GM18520 (cell line): ENCODE data around the gene LDLRAD4.

Source experiments
- ATAC-seq: cut with Tn5 transposase; IDR thresholded peaks from one replicate; pipeline ENCODE4 v1.9.1; 2021; ENCODE audit not compliant: unreplicated experiment

The LDLRAD4 gene

DNA sequence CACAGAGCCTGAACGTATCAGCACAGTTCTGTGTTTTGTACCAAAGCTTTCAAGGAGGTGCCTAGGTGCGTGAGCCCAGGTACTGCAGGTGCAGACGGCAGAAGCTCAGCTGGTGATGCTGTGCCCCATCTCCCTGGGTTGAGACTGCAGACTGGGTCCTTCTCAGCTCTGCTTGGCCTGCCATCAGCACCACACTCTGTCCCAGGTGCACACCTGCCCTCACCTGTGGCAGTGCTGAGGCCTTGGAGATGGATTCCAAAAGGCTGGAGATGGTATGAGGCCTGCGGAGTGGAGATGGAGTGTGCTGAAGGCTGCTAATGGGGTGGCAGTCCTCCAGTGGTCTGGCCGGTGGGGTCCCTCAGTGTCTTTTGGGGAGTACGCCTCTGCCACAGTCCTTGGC, 9.3 kb downstream of the LDLRAD4 start:
- ATAC-seq: no peak

DNA sequence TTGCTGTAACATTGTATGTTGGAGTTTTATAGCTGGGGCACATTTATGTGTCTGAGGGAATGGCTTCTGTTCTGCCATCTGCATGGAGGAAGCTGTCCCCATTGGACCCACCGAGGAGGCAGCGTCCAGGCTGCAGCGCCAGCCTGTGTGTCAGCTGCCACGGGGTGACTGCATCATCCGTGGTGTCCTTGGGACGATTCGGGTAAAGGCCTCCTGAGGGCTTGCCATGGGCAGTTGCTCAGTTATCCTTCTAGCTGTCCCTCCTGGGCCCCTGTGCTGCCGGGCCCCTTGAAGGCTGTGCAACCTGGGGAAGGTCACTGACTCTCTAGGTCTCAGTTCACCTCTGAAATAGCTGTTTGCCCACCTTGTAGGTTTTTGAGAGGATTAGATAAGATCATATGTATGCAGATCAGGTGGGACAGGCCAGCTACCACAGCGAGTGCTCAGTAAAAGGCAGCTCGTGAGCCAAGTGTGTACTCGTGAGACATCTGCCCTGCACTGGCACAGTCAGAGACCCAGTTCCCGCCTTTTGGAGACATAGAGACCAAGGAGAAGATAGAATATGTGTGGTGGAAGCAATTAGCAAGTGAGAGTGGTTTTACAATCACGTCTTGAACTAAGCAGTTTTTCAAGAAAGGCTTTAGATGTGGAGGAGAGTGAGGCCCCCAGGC, 10.6 kb downstream of the LDLRAD4 start:
- no peak for ATAC-seq

DNA sequence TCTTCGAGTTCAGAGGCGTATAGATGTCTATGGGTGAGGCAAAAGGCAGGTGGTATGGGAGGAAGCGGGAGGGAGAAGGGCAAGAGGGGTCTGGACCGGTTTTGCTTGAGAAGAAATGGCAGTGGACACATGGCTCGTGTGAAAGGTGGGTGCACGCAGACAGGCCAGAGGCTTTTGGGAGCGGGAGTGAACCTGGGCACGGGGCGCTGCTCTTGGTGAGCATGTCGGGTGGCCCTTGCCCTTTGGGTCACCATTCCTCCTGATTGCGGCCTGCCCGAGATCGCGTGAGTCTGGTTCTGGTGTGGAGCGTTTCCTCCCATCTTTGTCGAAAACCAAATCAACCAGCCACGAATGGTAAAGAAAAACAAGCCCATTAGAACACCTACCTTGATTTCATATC, 12.6 kb downstream of the LDLRAD4 start:
- ATAC-seq: no peak

DNA sequence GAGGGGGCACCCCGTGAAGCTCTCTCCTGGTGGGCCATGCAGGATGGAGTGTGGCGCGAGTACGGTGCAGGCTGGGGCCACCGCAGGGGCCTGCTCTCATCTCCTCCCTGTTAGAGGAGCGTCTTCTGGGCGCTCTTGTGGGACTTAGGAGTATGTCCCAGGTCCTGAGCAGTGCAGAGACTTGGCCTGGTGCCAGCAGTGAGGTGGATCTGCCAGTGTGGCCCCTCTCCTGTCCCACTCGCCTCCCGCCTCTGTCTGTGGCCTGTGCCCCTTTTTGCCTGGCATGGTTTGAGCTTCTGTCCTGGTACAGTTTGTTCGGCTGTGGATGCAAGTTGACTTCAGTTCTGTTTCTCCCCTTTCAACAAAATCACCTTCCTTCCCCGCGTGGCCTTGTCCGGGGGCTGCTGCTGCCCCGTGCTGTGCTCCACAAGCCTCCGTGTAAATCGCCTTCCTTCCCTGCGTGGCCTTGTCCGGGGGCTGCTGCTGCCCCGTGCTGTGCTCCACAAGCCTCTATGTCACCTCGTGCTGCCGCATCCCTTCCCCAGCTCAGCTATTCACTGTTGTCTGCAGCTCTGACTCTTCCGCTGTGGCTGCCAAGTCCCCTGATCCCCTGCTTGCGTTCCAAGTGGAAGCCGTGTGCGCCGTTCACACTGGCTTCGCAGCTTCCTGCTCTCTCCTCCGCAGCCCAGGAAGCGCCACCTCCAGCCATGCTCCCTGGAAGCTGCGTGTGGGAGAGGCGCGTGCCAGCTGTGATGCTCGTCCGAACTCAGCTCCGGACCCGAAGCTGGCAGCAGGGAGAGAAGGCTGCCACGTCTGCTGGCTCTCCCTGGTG, 13.7 kb downstream of the LDLRAD4 start:
- no peak for ATAC-seq

DNA sequence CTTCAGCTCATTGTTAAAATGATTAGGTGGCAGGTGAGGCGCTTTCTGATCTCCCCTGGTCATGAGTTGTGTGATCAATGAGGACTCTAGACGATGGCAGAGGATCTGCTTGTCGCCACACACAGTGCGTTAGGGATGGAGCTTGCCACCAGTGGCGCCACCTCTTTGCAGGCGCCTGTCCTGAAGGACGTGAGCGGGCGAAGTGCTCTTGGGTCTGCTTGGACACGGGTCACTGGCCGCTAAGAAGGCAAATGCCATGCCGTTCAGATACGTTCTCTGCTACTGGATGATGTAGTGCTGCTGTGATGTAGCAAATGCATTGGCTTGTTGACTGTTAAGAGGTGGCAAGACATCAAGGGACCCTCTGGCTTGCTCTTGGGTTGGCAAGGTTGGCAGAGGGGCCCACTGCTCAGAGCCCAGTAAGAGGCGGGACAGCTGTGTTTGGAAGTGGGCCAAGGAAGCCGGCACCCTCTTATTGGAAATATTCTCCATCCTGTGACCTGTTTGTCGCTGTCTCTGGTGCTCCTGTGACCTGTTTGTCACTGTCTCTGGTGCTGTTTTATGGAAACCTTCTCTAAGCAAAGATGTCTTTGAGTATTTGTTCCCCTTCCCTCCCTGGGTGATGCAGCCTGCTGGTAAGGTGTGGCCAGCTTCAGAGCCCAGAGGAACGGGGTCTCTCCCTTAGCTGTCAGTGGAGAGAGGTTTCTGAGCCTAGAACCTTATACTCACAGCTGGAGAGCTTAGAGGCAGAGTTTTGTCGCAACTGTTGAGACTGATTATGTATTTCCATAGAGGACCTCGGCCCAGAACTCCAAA, 14.6 kb downstream of the LDLRAD4 start:
- no peak for ATAC-seq

DNA sequence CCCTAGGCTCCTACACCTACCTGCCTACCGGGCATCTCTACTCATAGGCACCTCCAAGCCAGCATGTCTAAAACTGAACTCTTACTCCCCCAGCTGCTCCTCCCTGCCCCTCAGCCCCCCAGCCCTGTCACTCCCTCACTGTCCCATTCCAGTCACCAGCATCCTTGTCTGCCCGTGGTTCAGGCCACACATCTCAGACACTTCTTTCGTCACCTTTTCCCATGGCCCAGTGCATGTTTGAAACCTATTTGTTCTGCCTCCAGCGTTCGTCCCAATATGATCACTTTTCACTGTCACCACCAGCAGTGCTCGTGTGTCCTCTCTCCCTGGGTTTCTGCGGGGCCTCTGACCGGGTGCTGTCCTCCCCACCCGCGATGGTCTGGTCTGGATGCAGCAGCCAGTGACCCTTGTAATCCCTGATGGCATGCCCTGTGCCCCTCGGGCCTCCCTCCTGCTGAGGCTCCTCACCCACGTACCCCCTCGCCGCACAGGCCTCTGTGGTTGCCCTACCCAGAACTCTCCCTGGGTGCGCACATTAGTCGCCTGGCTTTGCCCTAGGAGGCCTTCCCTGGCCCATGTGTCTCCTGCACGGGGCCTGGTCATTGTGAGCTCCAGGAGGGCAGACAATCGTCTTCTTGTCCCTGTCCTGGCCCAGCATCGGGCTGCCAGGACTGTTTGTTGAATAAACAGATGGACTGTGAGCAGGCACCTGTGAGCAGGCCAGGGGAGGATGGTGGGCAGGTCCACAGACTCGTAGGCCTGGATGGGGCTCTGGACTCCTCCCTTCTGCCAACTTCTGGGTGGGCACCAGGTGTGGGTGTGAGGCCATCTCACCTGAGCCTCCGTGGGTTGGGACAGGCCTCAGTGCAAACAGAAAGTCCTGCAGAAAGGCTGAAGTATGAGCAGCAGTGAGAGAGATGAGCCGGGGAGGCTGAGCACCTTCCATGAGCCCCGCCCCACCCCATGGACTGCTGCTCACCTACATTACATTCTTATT, 15.5 kb downstream of the LDLRAD4 start:
- no peak for ATAC-seq

DNA sequence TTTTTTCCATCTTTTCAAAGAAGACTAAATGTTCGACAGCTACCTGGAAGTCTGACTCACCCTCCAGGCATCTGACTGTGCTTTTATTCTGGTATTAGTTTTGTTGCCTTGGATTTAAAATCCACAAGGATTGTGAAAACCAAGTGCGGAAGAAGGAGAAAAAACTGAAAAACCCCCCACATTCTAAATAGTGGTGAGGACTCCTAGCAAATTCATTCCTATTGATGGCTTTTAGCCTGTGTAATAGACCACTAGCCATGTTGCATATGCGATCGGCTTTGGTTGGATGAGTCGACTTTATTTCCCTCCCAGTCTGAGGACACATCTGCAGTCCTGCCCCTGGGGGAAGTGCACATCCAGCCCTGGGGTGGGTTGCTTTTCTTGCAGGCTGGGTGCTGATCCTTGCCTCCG, 16.9 kb downstream of the LDLRAD4 start:
- ATAC-seq: no peak

DNA sequence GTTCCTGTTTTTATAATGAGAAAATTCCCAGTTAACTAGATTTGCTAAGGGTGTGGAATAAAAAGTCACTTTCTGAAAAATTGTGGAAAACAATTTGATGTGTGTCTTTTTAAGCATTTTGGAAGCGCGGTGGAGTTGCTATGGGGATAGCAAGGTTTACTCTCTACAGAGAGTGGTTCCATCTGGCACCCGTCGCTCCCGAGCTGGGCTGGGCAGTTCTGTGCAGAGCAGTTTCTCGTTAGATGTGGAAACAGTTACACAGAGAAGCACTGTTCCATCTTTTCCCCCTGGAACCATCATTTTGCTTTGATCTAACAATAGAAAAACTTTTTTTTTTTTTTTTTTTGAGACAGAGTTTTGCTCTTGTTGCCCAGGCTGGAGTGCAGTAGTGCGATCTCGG, 17.4 kb downstream of the LDLRAD4 start:
- ATAC-seq: no peak

DNA sequence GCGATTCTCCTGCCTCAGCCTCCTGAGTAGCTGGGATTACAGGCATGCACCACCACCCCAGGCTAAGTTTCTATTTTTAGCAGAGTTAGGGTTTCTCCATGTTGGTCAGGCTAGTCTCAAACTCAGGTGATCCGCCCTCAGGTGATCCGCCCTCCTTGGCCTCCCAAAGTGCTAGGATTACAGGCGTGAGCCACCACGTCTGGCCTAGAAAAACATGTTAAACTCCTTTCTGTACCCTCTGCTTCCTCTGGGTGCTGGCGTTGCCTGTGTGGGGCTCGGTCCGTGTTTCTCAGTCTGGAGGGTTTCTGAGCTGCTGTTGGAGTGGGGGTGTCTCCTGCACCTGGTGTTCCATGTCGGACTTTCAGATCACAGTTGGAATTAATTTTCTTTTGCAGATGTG, 17.9 kb downstream of the LDLRAD4 start:
- ATAC-seq: no peak

DNA sequence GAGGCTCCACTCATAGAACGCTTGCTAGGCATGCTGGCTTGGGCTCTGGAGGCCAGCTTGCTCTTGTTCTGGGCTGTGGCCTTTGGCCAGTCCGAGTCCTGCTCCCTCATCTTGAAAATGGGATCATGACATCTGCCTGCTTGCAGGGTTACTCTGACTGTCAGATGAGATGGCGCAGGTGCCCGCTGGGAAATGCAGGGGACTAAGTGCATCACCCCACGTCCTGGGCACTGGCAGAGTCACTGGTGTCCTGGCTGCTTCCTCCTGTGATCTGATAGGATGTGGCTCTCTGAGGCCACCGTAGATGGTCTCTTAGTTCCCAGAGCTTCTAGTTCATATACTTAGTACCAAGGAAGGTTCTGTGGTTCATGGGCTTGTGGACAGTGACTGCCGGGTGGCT, 18.5 kb downstream of the LDLRAD4 start:
- no peak for ATAC-seq

DNA sequence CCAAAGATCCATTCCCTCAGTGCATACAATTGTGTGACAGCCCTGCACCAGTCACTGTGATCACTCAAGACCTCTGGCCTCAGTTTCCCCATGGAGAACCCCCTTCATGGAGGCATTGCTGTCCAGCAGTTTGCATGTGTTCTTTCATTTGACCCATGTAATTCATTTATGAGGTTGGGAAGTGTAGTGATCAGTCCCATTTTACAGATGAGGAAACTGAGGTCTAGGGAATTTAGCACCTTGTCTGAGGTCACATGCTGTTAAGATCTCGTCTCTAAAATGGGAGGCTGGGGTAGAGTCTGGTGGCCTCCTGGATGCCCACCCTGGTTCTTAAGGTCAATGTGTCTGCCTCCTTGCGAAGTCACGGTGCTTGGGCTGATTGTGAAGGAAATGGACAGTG, 19.1 kb downstream of the LDLRAD4 start:
- no peak for ATAC-seq

DNA sequence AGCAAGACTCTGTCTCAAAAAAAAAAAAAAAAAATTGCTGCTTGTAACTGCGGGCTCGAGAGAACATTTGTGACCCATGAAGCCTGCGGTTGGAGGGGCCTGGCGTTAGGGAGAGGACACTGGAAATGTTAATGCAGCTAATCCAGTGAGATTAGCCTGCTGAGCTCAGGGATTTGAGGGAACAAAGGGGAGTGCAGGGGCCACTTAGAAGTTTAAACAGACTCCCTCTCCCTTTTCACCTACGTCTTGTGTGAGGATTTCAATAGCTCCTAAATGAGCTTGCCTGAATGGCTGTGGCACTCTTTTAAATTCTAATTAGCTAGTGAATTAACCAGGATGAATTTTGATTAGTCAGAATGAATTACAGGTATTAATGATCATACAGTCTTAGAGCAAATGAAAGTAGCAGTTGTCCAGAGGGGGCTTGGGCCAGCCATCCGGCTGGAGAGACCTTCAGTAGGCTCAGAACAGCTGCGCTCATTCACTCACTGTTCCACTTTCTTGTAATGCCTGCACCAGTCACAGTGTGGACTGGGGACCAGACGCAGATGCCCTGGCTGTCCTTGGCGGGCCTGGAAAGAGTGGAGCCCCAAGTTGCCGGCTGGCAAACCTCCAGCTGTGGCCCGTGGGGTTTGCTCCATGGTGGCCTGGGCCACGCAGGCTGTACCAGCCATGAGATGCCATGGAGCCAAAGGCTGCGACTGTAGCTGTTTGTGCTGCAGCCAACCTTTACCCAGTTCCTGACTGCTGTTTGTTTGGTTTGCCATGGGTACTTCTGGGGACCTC, 20.8 kb downstream of the LDLRAD4 start:
- no peak for ATAC-seq

DNA sequence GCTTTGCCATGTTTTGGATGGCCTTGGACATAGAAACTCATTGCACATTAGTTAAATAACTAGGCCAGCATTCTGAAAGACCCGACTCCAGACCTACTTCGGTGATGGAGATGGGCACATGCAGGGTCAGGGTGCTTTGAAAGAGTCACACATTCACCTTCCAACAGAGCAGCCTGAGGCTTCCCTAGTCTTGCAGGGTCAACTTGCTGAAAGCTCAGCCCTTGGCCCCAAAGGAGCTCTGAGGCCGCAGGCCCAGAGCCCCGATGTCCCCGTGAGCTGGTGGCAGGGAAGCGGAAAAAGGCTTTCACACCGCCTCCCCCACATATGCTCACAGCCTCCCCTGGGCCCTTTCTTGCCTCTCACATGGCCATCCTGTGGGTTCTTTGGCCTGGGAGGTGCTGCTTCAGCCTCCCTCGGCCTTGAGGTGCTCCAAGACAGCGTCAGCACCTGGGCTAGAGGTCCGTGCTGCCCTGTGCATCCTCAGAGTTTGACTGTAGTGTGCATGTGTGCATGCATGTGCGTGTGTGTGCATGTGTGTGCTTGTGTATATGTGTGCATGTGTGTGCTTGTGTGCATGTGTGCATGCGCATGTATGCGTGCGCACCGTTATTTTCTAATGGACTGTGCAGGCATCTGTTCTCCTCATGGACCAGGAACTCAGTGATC, 21.6 kb downstream of the LDLRAD4 start:
- ATAC-seq: no peak

DNA sequence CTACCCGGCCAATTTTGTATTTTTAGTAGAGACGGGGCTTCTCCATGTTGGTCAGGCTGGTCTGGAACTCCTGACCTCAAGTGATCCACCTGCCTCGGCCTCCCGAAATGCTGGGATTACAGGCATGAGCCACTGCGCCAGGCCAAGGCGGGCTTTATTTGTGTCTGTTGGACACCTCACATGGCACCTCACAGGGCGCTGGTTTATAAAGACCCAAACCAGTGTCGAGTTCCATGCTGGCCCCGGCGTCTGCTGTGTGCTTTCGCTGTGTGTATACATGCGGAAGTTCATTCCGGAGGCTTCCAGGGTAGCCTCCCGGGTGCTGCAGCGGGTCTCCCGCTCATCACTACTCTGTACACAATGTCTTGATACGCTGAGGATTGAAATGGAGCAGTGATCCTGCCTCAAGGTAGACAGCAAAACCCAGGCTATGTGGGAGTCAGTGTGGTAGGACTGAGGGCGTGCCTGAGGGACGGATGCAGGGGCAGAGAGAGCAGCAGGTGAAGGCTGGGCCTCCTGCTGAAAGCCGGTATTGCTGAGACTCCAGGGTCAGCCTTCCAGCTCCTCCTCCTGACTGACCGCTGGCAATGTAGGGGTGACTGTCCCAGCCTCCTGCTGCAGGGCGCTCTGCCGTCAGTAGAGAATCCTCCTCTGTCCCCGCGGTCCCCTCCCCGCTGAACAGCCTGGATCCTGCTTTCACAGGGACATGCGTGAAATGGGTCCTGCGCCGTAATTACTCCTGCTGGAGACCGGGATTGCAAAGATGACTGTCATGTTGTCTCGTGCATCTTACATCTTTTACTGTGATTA, 22.7 kb downstream of the LDLRAD4 start:
- ATAC-seq: no peak

DNA sequence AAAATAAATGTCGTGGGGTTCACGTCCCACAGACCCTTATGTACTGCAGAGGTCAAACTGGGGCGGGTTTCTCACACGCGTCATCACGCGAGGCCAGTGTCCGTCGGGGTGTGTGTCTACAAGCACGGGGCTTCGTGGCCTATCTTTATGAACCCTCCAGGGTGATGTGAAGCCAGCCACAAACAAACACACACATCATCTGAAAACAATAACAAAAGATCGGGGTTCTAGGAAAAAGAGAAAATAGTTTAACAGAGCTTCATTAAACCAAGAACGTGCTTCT, 23.3 kb downstream of the LDLRAD4 start:
- no peak for ATAC-seq

DNA sequence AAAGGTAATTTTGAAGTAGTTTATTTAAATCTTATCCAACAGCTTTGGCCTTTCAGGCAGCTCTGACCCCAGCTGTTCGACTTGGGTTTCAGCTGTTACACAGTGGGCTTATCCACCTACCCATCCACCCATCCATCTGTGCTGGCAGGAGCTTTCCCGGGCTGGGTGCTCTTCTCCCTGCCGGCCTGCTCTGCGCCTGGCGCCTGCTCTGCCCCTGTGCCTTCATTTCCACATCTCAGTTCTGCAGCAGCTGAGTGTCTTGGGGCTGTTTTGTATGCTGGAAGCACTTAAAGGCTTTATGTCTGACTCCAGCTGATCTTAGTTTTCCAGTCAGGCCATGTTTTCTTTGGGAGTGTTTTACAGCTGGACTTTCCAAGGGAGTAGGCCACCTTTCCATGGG, 24.2 kb downstream of the LDLRAD4 start:
- ATAC-seq: no peak

DNA sequence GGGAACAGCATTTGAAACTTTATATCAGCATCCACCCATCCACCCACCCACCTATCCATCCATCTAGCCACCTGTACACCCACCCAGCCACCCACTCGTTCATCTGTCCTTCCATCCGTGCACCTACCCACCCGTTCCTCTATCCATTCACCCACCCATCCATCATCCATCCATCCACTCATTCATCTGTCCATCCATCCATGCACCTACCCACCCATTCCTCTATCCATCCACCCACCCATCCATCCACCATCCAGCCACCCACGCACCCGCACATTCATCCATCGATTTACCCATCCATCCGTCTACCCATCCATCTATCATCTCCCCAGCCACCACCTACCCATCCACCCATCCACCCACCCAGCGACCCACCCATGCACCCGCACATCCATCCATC, 24.8 kb downstream of the LDLRAD4 start:
- ATAC-seq: no peak

DNA sequence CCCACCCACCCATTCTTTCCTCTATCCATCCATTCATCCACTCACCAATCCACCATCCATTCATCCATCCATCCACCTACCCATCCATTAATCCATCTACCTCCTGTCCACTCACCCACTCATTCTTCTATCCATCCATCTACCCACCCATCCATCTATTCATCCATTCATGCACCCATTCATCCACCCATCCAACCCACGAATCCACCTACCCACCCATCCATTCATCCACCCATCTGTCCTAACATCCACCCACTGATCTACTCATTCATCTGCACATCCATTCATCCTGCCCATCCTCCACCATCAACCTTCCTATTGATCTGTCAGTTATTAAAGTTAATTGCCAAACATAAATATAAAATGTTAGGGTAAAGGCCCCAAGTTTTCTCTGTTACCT, 25.6 kb downstream of the LDLRAD4 start:
- no peak for ATAC-seq
